ENCODE measurements around the gene NRCAM. TPM values are rescaled to one million over a fixed set of nuclear protein-coding genes. Genes with fewer than 3 reads are reported as not detected.

NRCAM gene
- total and polyA plus RNA-seq, 2 of the 8 experiments (the other 6 are each of a cell fraction or from before 2014, with no cell fraction given) = 2.7 to 3.8 TPM

GRCh38 chr7:108454317-108454673, 1.9 kb downstream of the NRCAM start:
- Histone ChIP-seq H3K4me1 (replicated peaks in 1 of 4; ENCODE audit: control insufficient read depth in 3 of 4, insufficient read depth in 4 of 4, low read length in 3 of 4) (peaks cover 1 to 8% (median 4%) of the 10 kb centered on the region in 4 experiments; a peak in 4 of 7 replicates), H4K5ac (ENCODE audit: insufficient read length, low read depth, low read length) (no peak overlapping the region), H3K14ac (ENCODE audit: insufficient read length) (no peak overlapping the region), H2BK120ac (replicated peaks; ENCODE audit: low read depth, low read length) (no peak overlapping the region), H3K36me3 (ENCODE audit: control insufficient read depth in 2 of 4, insufficient read depth in 4 of 4, low read length in 3 of 4) (no peaks in the 10 kb centered on the region), H3K23me2 (ENCODE audit: low read depth, low read length) (peaks cover 21% of the 10 kb centered on the region), H3K18ac (ENCODE audit: extremely low read depth, low read length) (no peak overlapping the region), H4K8ac (ENCODE audit: extremely low read depth, insufficient read depth, low read length) (no peak overlapping the region), H3K4me2 (ENCODE audit: insufficient read depth in 1 of 2, low read depth in 2 of 2, low read length in 2 of 2) (peak overlapping the region; percentile 94 to 97), H2AFZ (ENCODE audit: low read length) (peak overlapping the region; percentile 80), H3K79me2 (ENCODE audit: control insufficient read depth in 1 of 2, insufficient read depth in 2 of 2, low read length in 2 of 2) (no peaks in the 10 kb centered on the region), H3K27me3 (replicated peaks in 1 of 4; ENCODE audit: control insufficient read depth in 3 of 4, extremely low read depth in 1 of 4, insufficient read depth in 3 of 4, low read length in 3 of 4) (peaks cover 6 to 44% (median 33%) of the 10 kb centered on the region in 4 experiments), H3K9me3 (ENCODE audit: insufficient read depth in 2 of 2, low read depth in 1 of 2, low read length in 1 of 2) (no peaks in the 10 kb centered on the region), H2AK5ac (ENCODE audit: low read depth, low read length) (no peak overlapping the region), H2BK20ac (ENCODE audit: low read length) (no peak overlapping the region), H2BK12ac (ENCODE audit: low read depth, low read length) (no peak overlapping the region; the same call in 1 of the 2 replicates), H3K9ac (replicated peaks in 1 of 4; ENCODE audit: extremely low read depth in 1 of 4, low read depth in 3 of 4, low read length in 3 of 4) (no peak overlapping the region; a peak in 1 of 7 replicates), H3K4me3 (ENCODE audit: extremely low read depth in 1 of 4, insufficient read depth in 2 of 4, low read depth in 3 of 4, low read length in 4 of 4) (peak overlapping the region; percentile 80 to 94 (median 83)), H3K4ac (replicated peaks; ENCODE audit: insufficient read length, low read depth, low read length) (no peak overlapping the region), H2BK5ac (ENCODE audit: low read depth, low read length) (no peak overlapping the region), H4K91ac (replicated peaks; ENCODE audit: insufficient read length, low read length) (no peak overlapping the region), H3K27ac (ENCODE audit: low read depth, low read length) (no peak overlapping the region), H4K20me1 (replicated peaks in 1 of 2; ENCODE audit: control insufficient read depth in 1 of 2, insufficient read depth in 2 of 2, low read length in 2 of 2) (peaks cover 0 to 1% of the 10 kb centered on the region in 2 experiments), H3K56ac (replicated peaks; ENCODE audit: insufficient read length, low read depth, low read length) (no peak overlapping the region), H3K23ac (ENCODE audit: insufficient read length) (no peak overlapping the region), H2BK15ac (ENCODE audit: low read length) (no peak overlapping the region), H3K79me1 (ENCODE audit: low read depth, low read length) (no peaks in the 10 kb centered on the region)
- DNase-seq (ENCODE audit: low read depth in 1 of 2, low spot score in 2 of 2) = no peak
- WGBS, 2 experiments (ENCODE audit: extremely low coverage in 1 of 2, insufficient coverage in 1 of 2, insufficient read length in 1 of 2, insufficient replicate concordance in 2 of 2, low coverage in 1 of 2, low lambda C conversion rate in 2 of 2, missing lambda C conversion rate in 1 of 2) = 38% methylated on average over 4 of the region's 4 CpGs; no CpG with 5 or more reads in 1 of the 2 experiments
- ChIA-PET POLR2A (ENCODE audit: partially characterized antibody) (no interaction called here), CTCF (ENCODE audit: partially characterized antibody) (interaction anchor here (0.6 to 2.7 kb wide), 25 partner anchors 10 to 309 kb away, joined by 3 to 12 read pairs (median 4); no protein-coding TSS in a partner anchor)
- FAIRE-seq = no peak
- TF ChIP-seq BACH1 (IDR thresholded peaks at IDR 0.05; ENCODE audit: low read length) (no peak), ASH2L (IDR thresholded peaks at IDR 0.05; ENCODE audit: low read length) (no peak), CBX5 (IDR thresholded peaks at IDR 0.05; ENCODE audit: low read depth, low read length) (no peak), RXRA (IDR thresholded peaks at IDR 0.05; ENCODE audit: insufficient read depth, low read depth, low read length) (no peak), SIX5 (IDR thresholded peaks at IDR 0.05; ENCODE audit: low read depth, low read length) (no peak), BRCA1 (IDR thresholded peaks at IDR 0.05; ENCODE audit: low read depth, low read length) (no peak), SP1 (IDR thresholded peaks at IDR 0.05; ENCODE audit: low read depth, low read length) (no peak), TEAD4 (IDR thresholded peaks at IDR 0.05; ENCODE audit: low read depth, low read length) (no peak), NANOG (IDR thresholded peaks at IDR 0.05; ENCODE audit: insufficient read depth, low read depth, low read length, poor library complexity, severe bottlenecking) (no peak), KDM1A (IDR thresholded peaks at IDR 0.05; ENCODE audit: borderline replicate concordance, low read length) (no peak), GABPA (IDR thresholded peaks at IDR 0.05; ENCODE audit: borderline replicate concordance, insufficient read depth, low read length) (no peak)
- TF ChIP-seq, protein P1, sequence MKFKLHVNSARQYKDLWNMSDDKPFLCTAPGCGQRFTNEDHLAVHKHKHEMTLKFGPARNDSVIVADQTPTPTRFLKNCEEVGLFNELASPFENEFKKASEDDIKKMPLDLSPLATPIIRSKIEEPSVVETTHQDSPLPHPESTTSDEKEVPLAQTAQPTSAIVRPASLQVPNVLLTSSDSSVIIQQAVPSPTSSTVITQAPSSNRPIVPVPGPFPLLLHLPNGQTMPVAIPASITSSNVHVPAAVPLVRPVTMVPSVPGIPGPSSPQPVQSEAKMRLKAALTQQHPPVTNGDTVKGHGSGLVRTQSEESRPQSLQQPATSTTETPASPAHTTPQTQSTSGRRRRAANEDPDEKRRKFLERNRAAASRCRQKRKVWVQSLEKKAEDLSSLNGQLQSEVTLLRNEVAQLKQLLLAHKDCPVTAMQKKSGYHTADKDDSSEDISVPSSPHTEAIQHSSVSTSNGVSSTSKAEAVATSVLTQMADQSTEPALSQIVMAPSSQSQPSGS (IDR thresholded peaks at IDR 0.05; ENCODE audit: low read length) = no peak

Measured in H1 (cell line).